Stimulated activated CD4-positive, alpha-beta T cell treated with anti-CD3 and anti-CD28 coated beads, Interleukin-2, amount 100 ng/mL, for 48 hours (primary cell): ENCODE data around the gene SH3PXD2A.

ENCODE experiments used
- DNase-seq, 2 donors: peaks; one replicate each; pipeline ENCODE4 v3.0.0-alpha.2; 2020

SH3PXD2A gene

GRCh38 chr10:103874730-103875129, 19.4 kb upstream of the SH3PXD2A start:
- no peak for DNase-seq

- DNase-seq, result no peak
Measured at GRCh38 chr10:103872137-103872931, 17.0 kb upstream of the SH3PXD2A start.

- DNase-seq, result no peak
Measured at GRCh38 chr10:103871006-103871405, 15.6 kb upstream of the SH3PXD2A start.

- DNase-seq, result no peak
Measured at GRCh38 chr10:103870516-103870915, 15.1 kb upstream of the SH3PXD2A start.

- no peak for DNase-seq
Measured at GRCh38 chr10:103869336-103869735, 14.0 kb upstream of the SH3PXD2A start.

GRCh38 chr10:103868200-103868599, 12.8 kb upstream of the SH3PXD2A start:
- DNase-seq, result no peak

- no peak for DNase-seq
Measured at GRCh38 chr10:103861505-103861904, 6.1 kb upstream of the SH3PXD2A start.

GRCh38 chr10:103859161-103860086, 4.0 kb upstream of the SH3PXD2A start:
- DNase-seq, result peak; percentile 54 to 59

- DNase-seq, result no peak
Measured at GRCh38 chr10:103858360-103858759, 3.0 kb upstream of the SH3PXD2A start.

GRCh38 chr10:103856797-103857170, 1.4 kb upstream of the SH3PXD2A start:
- no peak for DNase-seq

- DNase-seq, result no peak
Measured at GRCh38 chr10:103855852-103856796, 748 bp upstream of the SH3PXD2A start.

GRCh38 chr10:103854686-103855391, 537 bp downstream of the SH3PXD2A start:
- peak in 1 of 2 donors; percentile 9 for DNase-seq

GRCh38 chr10:103854265-103854685, 1.1 kb downstream of the SH3PXD2A start:
- no peak for DNase-seq

GRCh38 chr10:103853428-103854264, 1.7 kb downstream of the SH3PXD2A start:
- DNase-seq, result no peak

GRCh38 chr10:103852856-103853255, 2.5 kb downstream of the SH3PXD2A start:
- DNase-seq, result no peak

GRCh38 chr10:103852189-103852711, 3.1 kb downstream of the SH3PXD2A start:
- no peak for DNase-seq

- DNase-seq, result no peak
Measured at GRCh38 chr10:103851261-103851660, 4.1 kb downstream of the SH3PXD2A start.

- DNase-seq, result no peak
Measured at GRCh38 chr10:103850572-103850895, 4.8 kb downstream of the SH3PXD2A start.

- no peak for DNase-seq
Measured at GRCh38 chr10:103849880-103850571, 5.3 kb downstream of the SH3PXD2A start.

GRCh38 chr10:103849212-103849877, 6.0 kb downstream of the SH3PXD2A start:
- no peak for DNase-seq
